Epithelial cell of umbilical artery (primary cell): ENCODE data around the gene CNTNAP3. TPM values are rescaled to one million over a fixed set of nuclear protein-coding genes. Genes with fewer than 3 reads are reported as not detected.

Experiments
- total RNA-seq: library from RNA; depleted of rRNA; stranded (reverse); fragments of >200 nt; gene quantifications from 2 replicates; pipeline ENCODE4 v1.2.3, GENCODE V29; 2014

The CNTNAP3 gene
- 5.8 and 13.0 TPM in 2 replicates for total RNA-seq

DNA sequence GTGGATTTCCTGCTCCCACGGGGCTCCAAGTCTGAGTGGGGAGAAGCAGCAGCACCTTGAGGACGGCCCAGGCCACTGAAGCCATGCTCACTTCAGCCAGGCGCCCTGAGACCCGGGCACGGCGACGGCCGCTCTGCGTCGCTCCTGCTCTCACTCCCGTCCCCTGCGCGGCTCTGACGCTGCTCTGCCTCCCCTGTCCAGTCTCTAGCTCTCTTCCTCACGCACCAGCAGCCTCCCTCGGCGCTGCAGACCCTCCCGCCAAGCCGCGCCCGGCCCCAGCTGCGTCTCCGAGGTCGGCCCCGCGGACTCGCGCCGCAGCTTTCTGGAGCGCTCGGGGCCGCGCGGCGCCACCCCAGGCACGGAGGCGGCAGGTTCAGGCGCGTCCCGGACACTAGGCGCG is at the start of gene CNTNAP3:
Gene CNTNAP3, minus strand, starts transcription at position 188 of the 400 bp plus-strand sequence. Its CDS starts 103 bp downstream, at position 85.

Other genes with a start within 250 kb of the CNTNAP3 start
- not detected in 2 replicates for gene SPATA31A1, start 67.5 kb upstream of the CNTNAP3 start, total RNA-seq